Right forelimb (tissue), 1 donor: ENCODE results near the gene OR5I1.
"Not testable (repeated sequence)": the region's sequence is repeated elsewhere in the genome, so short reads cannot be mapped to it uniquely, and the experiment has no call there.

Experiments
- DNase-seq: peaks from one replicate; pipeline ENCODE4 v3.0.0-alpha.2; 2018

OR5I1 gene

GRCh38 chr11:55936300-55936699 lies at the start of gene OR5I1:
Gene OR5I1 (minus strand): TSS chr11:55936400. CDS start chr11:55936400, 0 bp downstream.
- DNase-seq, result no peak

GRCh38 chr11:55970935-55971334 lies 34.7 kb upstream of the OR5I1 start:
- no peak for DNase-seq

- DNase-seq, result no peak
Observed at GRCh38 chr11:55969845-55970244, 33.6 kb upstream of the OR5I1 start, which contains the start of gene OR10AG1. Gene OR10AG1 (minus strand): TSS chr11:55969945. CDS start chr11:55969907, 38 bp downstream.

- no peak for DNase-seq
Observed at GRCh38 chr11:55967914-55968313, 31.7 kb upstream of the OR5I1 start.

GRCh38 chr11:55966391-55966790 lies 30.2 kb upstream of the OR5I1 start:
- no peak for DNase-seq

GRCh38 chr11:55956521-55956920 lies 20.3 kb upstream of the OR5I1 start:
- no peak for DNase-seq

- no peak for DNase-seq
Observed at GRCh38 chr11:55949330-55949729, 13.1 kb upstream of the OR5I1 start.

- DNase-seq, result no peak
Observed at GRCh38 chr11:55942785-55943392, 6.7 kb upstream of the OR5I1 start.

GRCh38 chr11:55920537-55920936 lies 15.7 kb downstream of the OR5I1 start:
- DNase-seq, result no peak

- no peak for DNase-seq
Observed at GRCh38 chr11:55914482-55914881, 21.7 kb downstream of the OR5I1 start, which contains the start of gene OR5W2. Gene OR5W2 (minus strand): TSS chr11:55914582. CDS start chr11:55914582, 0 bp downstream.

GRCh38 chr11:55902308-55902707 lies 33.9 kb downstream of the OR5I1 start:
- DNase-seq, result no peak

- DNase-seq, result no peak
Observed at GRCh38 chr11:55895216-55895615, 41.0 kb downstream of the OR5I1 start.

- DNase-seq, result not testable (repeated sequence)
Observed at GRCh38 chr11:55885481-55885880, 50.7 kb downstream of the OR5I1 start.
